ENCODE data around the gene FBXL17. TPM values are rescaled to one million over a fixed set of nuclear protein-coding genes. Genes with fewer than 3 reads are reported as not detected.

Gene FBXL17
- total and polyA plus RNA-seq, 2 of the 4 experiments (the other 2 are of a cell fraction), result 3.9 to 8.1 TPM

DNA sequence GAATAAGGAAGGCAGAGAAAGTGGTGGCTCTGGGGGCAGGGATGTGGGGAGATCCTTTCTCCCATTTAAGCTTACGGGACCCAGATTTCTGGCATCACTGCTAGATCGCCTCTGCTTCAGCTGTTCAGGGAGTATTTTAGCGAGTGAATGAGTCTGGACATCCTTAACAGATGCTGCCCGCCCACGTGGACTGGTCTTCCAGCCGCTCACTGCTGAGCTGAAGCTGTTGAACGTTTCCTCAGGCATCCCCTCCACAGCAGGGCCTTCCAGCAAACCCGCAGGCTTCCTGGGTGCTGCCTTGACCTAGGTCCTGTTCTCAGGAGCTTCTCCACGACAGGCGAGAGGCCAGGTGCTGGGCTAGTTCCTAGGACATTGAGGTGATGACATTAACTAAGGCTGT lies 566.8 kb downstream of the FBXL17 start:
- Histone ChIP-seq H3K9me1 (ENCODE audit: insufficient read depth, low read length) (peaks cover 9% of the 10 kb centered on the region), H3K4ac (ENCODE audit: low read depth, low read length) (peak overlapping the region; percentile 46; the same call in 1 of the 2 replicates), H3K79me1 (ENCODE audit: low read depth in 1 of 2, low read length in 2 of 2) (no peaks in the 10 kb centered on the region), H3K14ac (replicated peaks; ENCODE audit: low read depth, low read length) (no peak overlapping the region), H2BK120ac (ENCODE audit: low read depth, low read length) (peak overlapping the region; percentile 18; the same call in 1 of the 2 replicates), H3K56ac (ENCODE audit: extremely low read depth, insufficient read depth, low read length) (no peak overlapping the region), H3K4me1 (ENCODE audit: control insufficient read depth, insufficient read depth, low read length) (peaks cover 6% of the 10 kb centered on the region), H4K8ac (ENCODE audit: low read depth in 2 of 2, low read length in 2 of 2) (no peak overlapping the region), H4K5ac (ENCODE audit: low read depth, low read length) (no peak overlapping the region), H3K9me3 (ENCODE audit: control insufficient read depth, insufficient read depth, low read length) (no peaks in the 10 kb centered on the region), H2BK5ac (ENCODE audit: low read depth, low read length, poor library complexity, severe bottlenecking) (no peak overlapping the region), H3K27ac (ENCODE audit: insufficient read depth, low read length) (no peak overlapping the region), H4K91ac (ENCODE audit: insufficient read depth, low read depth, low read length) (no peak overlapping the region), H3K27me3 (ENCODE audit: control insufficient read depth, insufficient read depth, low read length) (no peaks in the 10 kb centered on the region), H3K18ac (ENCODE audit: low read depth, low read length) (no peak overlapping the region), H3K9ac (ENCODE audit: low read depth, low read length) (no peak overlapping the region), H2BK20ac (ENCODE audit: low read depth, low read length) (peak overlapping the region; percentile 46), H3K4me3 (ENCODE audit: insufficient read depth, low read depth, low read length) (no peak overlapping the region), H2BK15ac (ENCODE audit: low read depth, low read length) (no peak overlapping the region; the same call in 2 of the 3 replicates), H2AK9ac (replicated peaks; ENCODE audit: low read depth, low read length, poor library complexity) (no peak overlapping the region), H2AK5ac (ENCODE audit: low read depth, low read length) (peak overlapping the region; percentile 75; the same call in 1 of the 2 replicates), H3K23ac (ENCODE audit: low read depth, low read length) (no peak overlapping the region), H3K36me3 (ENCODE audit: control insufficient read depth, insufficient read depth, low read length) (no peaks in the 10 kb centered on the region; the same call in 1 of the 2 replicates), H4K20me1 (ENCODE audit: insufficient read depth, low read length) (no peaks in the 10 kb centered on the region), H2AFZ (replicated peaks; ENCODE audit: low read length, poor library complexity) (peak overlapping the region; percentile 10), H3K4me2 (ENCODE audit: low read depth, low read length) (no peak overlapping the region)
- DNase-seq, result no peak
- no TSS peak for BruUV-seq (replicated peaks)
- POLR2A ChIA-PET (ENCODE audit: unreplicated experiment), result no interaction called here
- in situ Hi-C loops (cut with MboI; ENCODE audit: low sequenced_read_pairs) (no loop called here), dilution Hi-C loops (cut with HindIII; ENCODE audit: low sequenced_read_pairs, unreplicated experiment) (no loop called here), intact Hi-C loops (cut with micrococcal nuclease) (no loop called here)
- no peak for ATAC-seq (ENCODE audit: low read depth)
- CTCF ChIA-PET, result no interaction called here
- 100% methylated on average over 3 of the region's 10 CpGs; no CpG with 5 or more reads in 1 of the 2 experiments for WGBS, 2 experiments (ENCODE audit: extremely low coverage in 2 of 2, insufficient read length in 1 of 2)
- TF ChIP-seq MAFK (IDR thresholded peaks at IDR 0.05; ENCODE audit: low read depth, low read length), result no peak
- no peak for TF ChIP-seq MAZ (IDR thresholded peaks at IDR 0.05; ENCODE audit: borderline replicate concordance, low read depth, low read length)
- TF ChIP-seq RCOR1 (IDR thresholded peaks at IDR 0.05; ENCODE audit: insufficient replicate concordance, low read length), result no peak
- TF ChIP-seq, protein P1, sequence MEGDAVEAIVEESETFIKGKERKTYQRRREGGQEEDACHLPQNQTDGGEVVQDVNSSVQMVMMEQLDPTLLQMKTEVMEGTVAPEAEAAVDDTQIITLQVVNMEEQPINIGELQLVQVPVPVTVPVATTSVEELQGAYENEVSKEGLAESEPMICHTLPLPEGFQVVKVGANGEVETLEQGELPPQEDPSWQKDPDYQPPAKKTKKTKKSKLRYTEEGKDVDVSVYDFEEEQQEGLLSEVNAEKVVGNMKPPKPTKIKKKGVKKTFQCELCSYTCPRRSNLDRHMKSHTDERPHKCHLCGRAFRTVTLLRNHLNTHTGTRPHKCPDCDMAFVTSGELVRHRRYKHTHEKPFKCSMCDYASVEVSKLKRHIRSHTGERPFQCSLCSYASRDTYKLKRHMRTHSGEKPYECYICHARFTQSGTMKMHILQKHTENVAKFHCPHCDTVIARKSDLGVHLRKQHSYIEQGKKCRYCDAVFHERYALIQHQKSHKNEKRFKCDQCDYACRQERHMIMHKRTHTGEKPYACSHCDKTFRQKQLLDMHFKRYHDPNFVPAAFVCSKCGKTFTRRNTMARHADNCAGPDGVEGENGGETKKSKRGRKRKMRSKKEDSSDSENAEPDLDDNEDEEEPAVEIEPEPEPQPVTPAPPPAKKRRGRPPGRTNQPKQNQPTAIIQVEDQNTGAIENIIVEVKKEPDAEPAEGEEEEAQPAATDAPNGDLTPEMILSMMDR (conservative IDR thresholded peaks at IDR 0.05; ENCODE audit: low read depth, low read length), result no peak
- no peak for TF ChIP-seq SMC3 (IDR thresholded peaks at IDR 0.05; ENCODE audit: low read depth, low read length)
- no peak for TF ChIP-seq CHD1 (IDR thresholded peaks at IDR 0.05; ENCODE audit: low read depth, low read length)
- no peak for TF ChIP-seq RAD21 (IDR thresholded peaks at IDR 0.05; ENCODE audit: low read length)
- no peak for TF ChIP-seq MXI1 (IDR thresholded peaks at IDR 0.05; ENCODE audit: borderline replicate concordance, low read depth, low read length)
- TF ChIP-seq NFE2L2 (IDR thresholded peaks at IDR 0.05; ENCODE audit: low read depth, low read length), result no peak
- TF ChIP-seq, protein P2, sequence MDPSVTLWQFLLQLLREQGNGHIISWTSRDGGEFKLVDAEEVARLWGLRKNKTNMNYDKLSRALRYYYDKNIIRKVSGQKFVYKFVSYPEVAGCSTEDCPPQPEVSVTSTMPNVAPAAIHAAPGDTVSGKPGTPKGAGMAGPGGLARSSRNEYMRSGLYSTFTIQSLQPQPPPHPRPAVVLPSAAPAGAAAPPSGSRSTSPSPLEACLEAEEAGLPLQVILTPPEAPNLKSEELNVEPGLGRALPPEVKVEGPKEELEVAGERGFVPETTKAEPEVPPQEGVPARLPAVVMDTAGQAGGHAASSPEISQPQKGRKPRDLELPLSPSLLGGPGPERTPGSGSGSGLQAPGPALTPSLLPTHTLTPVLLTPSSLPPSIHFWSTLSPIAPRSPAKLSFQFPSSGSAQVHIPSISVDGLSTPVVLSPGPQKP (IDR thresholded peaks at IDR 0.05; ENCODE audit: borderline replicate concordance, low read depth, low read length), result no peak
- no peak for TF ChIP-seq BHLHE40 (IDR thresholded peaks at IDR 0.05; ENCODE audit: low read depth, low read length)
- TF ChIP-seq RFX5 (IDR thresholded peaks at IDR 0.05; ENCODE audit: low read depth, low read length), result no peak
- TF ChIP-seq FOS (IDR thresholded peaks at IDR 0.05; ENCODE audit: low read depth, low read length), result no peak
- TF ChIP-seq, protein P3, sequence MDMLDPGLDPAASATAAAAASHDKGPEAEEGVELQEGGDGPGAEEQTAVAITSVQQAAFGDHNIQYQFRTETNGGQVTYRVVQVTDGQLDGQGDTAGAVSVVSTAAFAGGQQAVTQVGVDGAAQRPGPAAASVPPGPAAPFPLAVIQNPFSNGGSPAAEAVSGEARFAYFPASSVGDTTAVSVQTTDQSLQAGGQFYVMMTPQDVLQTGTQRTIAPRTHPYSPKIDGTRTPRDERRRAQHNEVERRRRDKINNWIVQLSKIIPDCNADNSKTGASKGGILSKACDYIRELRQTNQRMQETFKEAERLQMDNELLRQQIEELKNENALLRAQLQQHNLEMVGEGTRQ (IDR thresholded peaks at IDR 0.05; ENCODE audit: low read depth, low read length), result no peak
- TF ChIP-seq CEBPB (IDR thresholded peaks at IDR 0.05; ENCODE audit: low read depth, low read length), result no peak
- TF ChIP-seq POLR2A (IDR thresholded peaks at IDR 0.05; ENCODE audit: low read depth, low read length), result no peak

Measured in IMR-90 (cell line).